Heart right ventricle (tissue), 16 donors: ENCODE measurements around the gene CA10. TPM values are rescaled to one million over a fixed set of nuclear protein-coding genes. Genes with fewer than 3 reads are reported as not detected.

Experiments used
- ATAC-seq, 8 donors: fragments of 200-7000 bp; cut with Tn5 transposase; one replicate each; pipeline ENCODE4 v1.9.1; 2020; ENCODE audit warnings: mild to moderate bottlenecking in 8 of 8, moderate library complexity in 8 of 8, moderate number of reproducible peaks in 1 of 8
- DNase-seq, 2 donors: peaks; one replicate each; pipeline ENCODE4 v3.0.0-alpha.2; 2020
- H3K27ac ChIP-seq, 10 donors: fragments of 200-600 bp; sonication (generic) in 2 of 10; one replicate each; pipeline versions ENCODE4 v1.5.0 to v1.8.0; 2020 to 2022; ENCODE audit warnings: mild to moderate bottlenecking in 3 of 10
- H3K27me3 ChIP-seq, 7 donors: fragments of 200-600 bp; one replicate each; pipeline ENCODE4 v1.8.0; 2021 to 2022; ENCODE audit warnings: mild to moderate bottlenecking in 2 of 7
- H3K36me3 ChIP-seq, 9 donors: fragments of 200-600 bp; sonication (generic) in 1 of 9; one replicate each; pipeline versions ENCODE4 v1.5.0 to v1.8.0; 2020 to 2022; ENCODE audit warnings: mild to moderate bottlenecking in 2 of 9
- H3K4me1 ChIP-seq, 9 donors: fragments of 200-600 bp; sonication (generic) in 1 of 9; one replicate each; pipeline versions ENCODE4 v1.5.0 to v1.8.0; 2020 to 2022; ENCODE audit warnings: mild to moderate bottlenecking in 4 of 9
- H3K4me3 ChIP-seq, 10 donors: fragments of 200-600 bp; sonication (generic) in 2 of 10; one replicate each; pipeline versions ENCODE4 v1.5.0 to v1.8.0; 2020 to 2022; ENCODE audit warnings: mild to moderate bottlenecking in 7 of 10, moderate library complexity in 2 of 10
- H3K9me3 ChIP-seq, 11 donors: fragments of 200-600 bp in 10 of 11; sonication (generic) in 2 of 11; one replicate each; pipeline versions ENCODE4 v1.5.0 to v1.8.0; 2013 to 2022; ENCODE audit warnings: mild to moderate bottlenecking in 2 of 11, control low read depth in 1 of 11, moderate library complexity in 1 of 11
- CTCF ChIP-seq, 9 donors: fragments of 200-600 bp; sonication (generic) in 2 of 9; IDR thresholded peaks; one replicate each; pipeline versions ENCODE4 v1.5.0 to v1.8.0; 2021 to 2022; ENCODE audit warnings: antibody characterized with exemption in 9 of 9, mild to moderate bottlenecking in 5 of 9, moderate library complexity in 1 of 9
- WGBS, 2 donors: extraction: QIAGEN DNeasy Blood & Tissue Kit; methylation state at CpG; one replicate each; pipeline ENCODE4 v1.1.7; 2013; ENCODE audit warnings: inconsistent platforms in 1 of 2; 5-methylcytosine and 5-hydroxymethylcytosine counted together
- intact Hi-C, 10 donors: fragments of 100-400 bp; cut with DNase I; formaldehyde crosslinking; loops; one replicate each; pipeline versions ENCODE4 v1.11.1 to v1.14.2; 2022
- polyA plus RNA-seq, 2 donors: library from polyadenylated mRNA; stranded (reverse); fragments of 200-250 nt; gene quantifications; one replicate each; pipeline ENCODE4 v1.2.3, GENCODE V29; 2013
- total RNA-seq, 10 donors: library from RNA; stranded (reverse); fragmentation: NEBNext Ultra II Directional in 3 of 10; extraction: Animal tissue kit (Norgen Biotek cat#: 25700) in 3 of 10; gene quantifications; one replicate each; pipeline versions ENCODE4 v1.2.1 to v1.2.4, GENCODE V29; 2021 to 2023
- donor health status: Arrhythmogenic right ventricular cardiomyopathy.
- donor health status: ischemic (EF 13 %, LVEDD 7.1; RV severe dilation, severe dysfunction).
- donor health status: healthy with polysubstance abuse.
- donor health status: DM: no; HTN: yes; CAD: no.
- donor health status: DM: no; HTN: no; CAD: no.
- donor health status: ischemic (EF 25% LVEDD 6.9; RV normal size, moderate dysfunction).
- donor health status: ischemic (EF 25% LVEDD 5.7; RV mildly dilated, moderate dysfunction).
- donor health status: healthy.
- donor health status: DM: yes; HTN: yes; CAD: no.
- donor health status: Ischemic cardiomyopathy.
- donor health status: ischemic (EF 35%, LVEDD 5.7; RV mildly dilated, moderate dysfunction).
- donor health status: nonischemic (EF 11% LVEDD 7.7; RV severe dilation, severe dysfunction).
- donor health status: DM: yes; HTN: yes; CAD: no.
- donor health status: PGD.
- donor health status: ischemic (EF 29% LVEDD 5.4; RV normal size, mild dysfunction).
- donor health status: nonischemic (EF 23%, LVEDD 6.1; RV moderate dilation, normal function).

CA10 gene
- total and polyA plus RNA-seq, 12 donors = not detected

GRCh38 chr17:51912939-51913338 is 245.6 kb downstream of the CA10 start:
- no peaks in the 10 kb centered on the region for H3K9me3 ChIP-seq

GRCh38 chr17:51911237-51911636 is 247.3 kb downstream of the CA10 start:
- no peaks in the 10 kb centered on the region for H3K4me1 ChIP-seq
- no peak for ATAC-seq
- no peak for TF ChIP-seq CTCF (IDR thresholded peaks at IDR 0.05)
- no peak for DNase-seq
- H3K9me3 ChIP-seq = no peaks in the 10 kb centered on the region
- intact Hi-C loops = no loop called here
- no peak overlapping the region for H3K4me3 ChIP-seq
- peaks cover 0 to 16% (median 0%) of the 10 kb centered on the region in 7 donors for H3K27me3 ChIP-seq
- no peak overlapping the region for H3K27ac ChIP-seq
- no peaks in the 10 kb centered on the region for H3K36me3 ChIP-seq
- WGBS, 2 donors = 89% methylated on average over 6 of the region's 6 CpGs

More at GRCh38 chr17:51912939-51913338, 245.6 kb downstream of the CA10 start:
- ATAC-seq = no peak
- Histone ChIP-seq H3K4me1 (no peaks in the 10 kb centered on the region), H3K4me3 (no peak overlapping the region), H3K27me3 (peaks cover 0 to 11% (median 0%) of the 10 kb centered on the region in 7 donors), H3K36me3 (no peaks in the 10 kb centered on the region), H3K27ac (no peak overlapping the region)
- TF ChIP-seq CTCF (IDR thresholded peaks at IDR 0.05) = no peak
- intact Hi-C loops = no loop called here
- DNase-seq = no peak
- WGBS, 2 donors = 8 to 9% methylated on average over 2 of the region's 2 CpGs

GRCh38 chr17:51909971-51910370 is 248.5 kb downstream of the CA10 start:
- Histone ChIP-seq H3K27ac (no peak overlapping the region), H3K4me1 (no peaks in the 10 kb centered on the region), H3K36me3 (no peaks in the 10 kb centered on the region), H3K4me3 (no peak overlapping the region), H3K27me3 (peaks cover 0 to 16% (median 0%) of the 10 kb centered on the region in 7 donors), H3K9me3 (no peaks in the 10 kb centered on the region)
- TF ChIP-seq CTCF (IDR thresholded peaks at IDR 0.05) = no peak
- no peak for ATAC-seq
- intact Hi-C loops = no loop called here
- DNase-seq = no peak
- 57 to 69% methylated on average over 3 of the region's 3 CpGs for WGBS, 2 donors

GRCh38 chr17:51908841-51909537 is 249.5 kb downstream of the CA10 start:
- intact Hi-C loops = no loop called here
- Histone ChIP-seq H3K9me3 (no peaks in the 10 kb centered on the region), H3K36me3 (no peaks in the 10 kb centered on the region), H3K27ac (no peak overlapping the region), H3K27me3 (peaks cover 0 to 16% (median 0%) of the 10 kb centered on the region in 7 donors), H3K4me3 (no peak overlapping the region), H3K4me1 (no peaks in the 10 kb centered on the region)
- no peak for TF ChIP-seq CTCF (IDR thresholded peaks at IDR 0.05)
- ATAC-seq = no peak
- no peak for DNase-seq
- WGBS, 2 donors = 71 to 76% methylated on average over 7 of the region's 7 CpGs
